GM23338 (cell line): ENCODE results near the gene PTGIS.
"Not testable (repeated sequence)": the region's sequence is repeated elsewhere in the genome, so short reads cannot be mapped to it uniquely, and the experiment has no call there.

Source experiments
- CREB1 ChIP-seq: fragments of 250-450 bp; sonication (Bioruptor Pico); IDR thresholded peaks from 2 replicates; pipeline ENCODE4 v1.5.0; 2020; ENCODE audit warnings: low read depth, mild to moderate bottlenecking, moderate library complexity
- CTCF ChIP-seq, 2 experiments: fragments of 200-600 bp in 1 of 2; sonication (generic) in 1 of 2; conservative IDR thresholded peaks; 2 replicates each; pipeline versions ENCODE4 v1.5.1 to v1.6.1; 2016 to 2017; ENCODE audit warnings: antibody characterized with exemption in 2 of 2, low read depth in 2 of 2, mild to moderate bottlenecking in 2 of 2, moderate library complexity in 1 of 2
- EZH2 ChIP-seq: fragments of 200-600 bp; sonication (generic); IDR thresholded peaks from one replicate; pipeline ENCODE4 v1.8.0; 2017; ENCODE audit warnings: antibody characterized with exemption, mild to moderate bottlenecking, low read depth; ENCODE audit not compliant: unreplicated experiment
- POLR2AphosphoS5 ChIP-seq: IDR thresholded peaks from 2 replicates; pipeline ENCODE4 v1.6.1; 2016; ENCODE audit warnings: antibody characterized with exemption, low read depth

DNA sequence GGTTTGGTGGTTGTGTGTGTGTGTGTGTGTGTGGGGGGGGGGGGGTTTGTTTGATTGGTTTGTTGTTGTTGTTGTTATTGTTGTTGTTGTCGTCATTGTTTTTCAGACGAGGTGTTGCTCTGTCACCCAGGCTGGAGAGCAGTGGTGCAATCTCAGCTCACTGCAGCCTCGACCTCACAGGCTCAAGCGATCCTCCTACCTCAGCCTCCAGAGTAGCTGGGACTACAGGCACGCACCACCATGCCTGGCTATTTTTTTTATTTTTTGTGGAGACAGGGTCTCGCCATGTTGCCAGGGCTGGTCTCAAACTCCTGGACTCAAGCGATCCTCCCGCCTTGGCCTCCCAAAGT lies 47.1 kb upstream of the PTGIS start:
- not testable (repeated sequence) for TF ChIP-seq POLR2AphosphoS5; CTCF (conservative IDR thresholded peaks at IDR 0.05; ENCODE audit: low read depth in 2 of 2); EZH2; CREB1 (CRISPR knock-in tag)
